Measurements from ENCODE around the gene SLC35A5. TPM values are rescaled to one million over a fixed set of nuclear protein-coding genes. Genes with fewer than 3 reads are reported as not detected.

SLC35A5 gene
- total RNA-seq, 4 donors from 2014 or later = 11.5 to 73.4 (median 40.4) TPM

DNA sequence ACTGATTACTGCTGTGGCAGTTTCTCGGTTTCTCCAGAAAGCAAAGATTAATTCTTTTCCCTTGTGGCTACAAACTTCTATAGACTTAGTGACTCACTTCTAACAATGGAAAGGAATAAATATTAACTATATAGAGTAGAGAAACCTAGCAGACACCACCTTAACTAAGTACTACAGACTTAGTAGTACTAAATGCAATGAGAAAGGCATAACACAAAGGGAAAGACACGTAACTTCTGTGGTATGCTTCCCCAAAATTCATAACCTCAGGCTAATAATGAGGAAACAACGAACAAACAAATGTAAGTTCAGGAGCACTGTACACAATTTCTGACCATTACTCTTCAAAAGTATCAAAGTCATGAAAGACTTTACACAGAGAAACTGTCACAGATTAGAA, 31.3 kb upstream of the SLC35A5 start:
- no peak for DNase-seq
- H3K4me3 ChIP-seq = no peak overlapping the region
- H3K9me3 ChIP-seq = no peaks in the 10 kb centered on the region
- intact Hi-C loops (cut with DNase I; ENCODE audit: low total_unique reads) = no loop called here
- H3K27ac ChIP-seq = no peak overlapping the region
- TF ChIP-seq POLR2A (IDR thresholded peaks at IDR 0.05) = no peak
- TF ChIP-seq, protein P1, sequence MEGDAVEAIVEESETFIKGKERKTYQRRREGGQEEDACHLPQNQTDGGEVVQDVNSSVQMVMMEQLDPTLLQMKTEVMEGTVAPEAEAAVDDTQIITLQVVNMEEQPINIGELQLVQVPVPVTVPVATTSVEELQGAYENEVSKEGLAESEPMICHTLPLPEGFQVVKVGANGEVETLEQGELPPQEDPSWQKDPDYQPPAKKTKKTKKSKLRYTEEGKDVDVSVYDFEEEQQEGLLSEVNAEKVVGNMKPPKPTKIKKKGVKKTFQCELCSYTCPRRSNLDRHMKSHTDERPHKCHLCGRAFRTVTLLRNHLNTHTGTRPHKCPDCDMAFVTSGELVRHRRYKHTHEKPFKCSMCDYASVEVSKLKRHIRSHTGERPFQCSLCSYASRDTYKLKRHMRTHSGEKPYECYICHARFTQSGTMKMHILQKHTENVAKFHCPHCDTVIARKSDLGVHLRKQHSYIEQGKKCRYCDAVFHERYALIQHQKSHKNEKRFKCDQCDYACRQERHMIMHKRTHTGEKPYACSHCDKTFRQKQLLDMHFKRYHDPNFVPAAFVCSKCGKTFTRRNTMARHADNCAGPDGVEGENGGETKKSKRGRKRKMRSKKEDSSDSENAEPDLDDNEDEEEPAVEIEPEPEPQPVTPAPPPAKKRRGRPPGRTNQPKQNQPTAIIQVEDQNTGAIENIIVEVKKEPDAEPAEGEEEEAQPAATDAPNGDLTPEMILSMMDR (IDR thresholded peaks at IDR 0.05) = no peak
- H3K36me3 ChIP-seq = no peaks in the 10 kb centered on the region
- no peaks in the 10 kb centered on the region for H3K27me3 ChIP-seq
- H3K4me1 ChIP-seq = no peaks in the 10 kb centered on the region

DNA sequence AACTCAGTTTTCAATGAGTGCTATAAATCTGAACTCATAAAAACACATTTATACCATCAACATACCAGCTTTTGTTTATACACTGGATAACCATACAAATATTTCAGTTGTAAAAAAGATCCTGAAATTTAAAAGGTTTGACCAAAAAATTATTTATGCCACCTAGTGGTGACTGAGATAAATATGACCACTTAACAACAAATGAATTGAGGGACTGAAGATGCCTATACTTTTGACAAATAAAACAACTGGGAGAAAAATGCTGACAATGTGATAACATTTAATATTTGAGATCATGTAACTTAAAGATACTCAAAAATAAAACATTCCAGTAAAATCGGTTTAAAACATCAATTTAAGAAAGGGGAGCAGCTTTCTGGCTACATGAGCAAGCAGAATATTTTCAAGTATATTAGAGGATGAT, 30.5 kb upstream of the SLC35A5 start:
- Histone ChIP-seq H3K27me3 (no peaks in the 10 kb centered on the region), H3K4me3 (no peak overlapping the region), H3K36me3 (no peaks in the 10 kb centered on the region), H3K9me3 (no peaks in the 10 kb centered on the region), H3K27ac (no peak overlapping the region), H3K4me1 (no peaks in the 10 kb centered on the region)
- no peak for DNase-seq
- intact Hi-C loops (cut with DNase I; ENCODE audit: low total_unique reads) = no loop called here
- TF ChIP-seq, protein P1 (IDR thresholded peaks at IDR 0.05) = peak; percentile 33 to 40 (median 36)
- no peak for TF ChIP-seq POLR2A (IDR thresholded peaks at IDR 0.05)

DNA sequence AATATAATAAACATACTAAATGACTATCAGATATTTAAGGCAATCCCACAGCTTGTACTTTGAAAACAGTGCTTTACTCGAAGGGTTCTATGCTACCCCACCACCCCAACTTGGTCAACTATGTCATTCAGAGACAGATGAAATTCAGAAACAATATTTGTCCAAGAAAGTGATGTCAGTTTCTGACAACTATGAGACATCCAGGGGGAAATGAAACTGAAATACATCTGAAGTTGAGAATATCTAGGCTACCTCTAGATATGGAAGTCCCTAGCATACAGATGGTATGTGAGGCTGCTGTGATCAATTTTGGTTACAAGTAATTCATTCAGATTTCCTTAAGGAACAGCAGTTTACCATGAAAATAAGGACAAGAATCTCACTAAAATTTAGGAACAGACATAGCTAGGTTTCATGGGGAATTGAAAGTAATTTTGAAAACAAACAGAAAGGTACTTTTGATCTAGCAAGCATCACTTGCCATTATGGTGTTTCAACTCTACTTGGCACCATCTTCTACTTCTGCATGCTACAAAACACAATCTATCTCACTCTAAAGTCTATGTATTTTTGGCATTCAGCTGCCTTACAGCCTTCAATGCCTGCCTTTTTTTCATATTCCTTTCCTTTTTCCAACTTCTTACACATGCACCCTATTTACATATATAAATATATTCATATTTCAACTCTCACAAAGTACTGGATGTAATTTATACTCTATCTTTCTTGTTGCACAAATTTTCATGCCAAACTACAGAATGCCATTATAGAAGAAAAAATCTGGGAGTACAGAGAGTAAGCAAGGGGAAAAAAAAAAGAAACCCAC, 21.8 kb upstream of the SLC35A5 start:
- no peaks in the 10 kb centered on the region for H3K27me3 ChIP-seq
- no peak overlapping the region for H3K4me3 ChIP-seq
- H3K4me1 ChIP-seq = no peaks in the 10 kb centered on the region
- TF ChIP-seq, protein P1 (IDR thresholded peaks at IDR 0.05) = no peak
- no peak for TF ChIP-seq POLR2A (IDR thresholded peaks at IDR 0.05)
- intact Hi-C loops (cut with DNase I; ENCODE audit: low total_unique reads) = no loop called here
- DNase-seq = no peak
- no peaks in the 10 kb centered on the region for H3K36me3 ChIP-seq
- no peak overlapping the region for H3K27ac ChIP-seq
- H3K9me3 ChIP-seq = no peaks in the 10 kb centered on the region

DNA sequence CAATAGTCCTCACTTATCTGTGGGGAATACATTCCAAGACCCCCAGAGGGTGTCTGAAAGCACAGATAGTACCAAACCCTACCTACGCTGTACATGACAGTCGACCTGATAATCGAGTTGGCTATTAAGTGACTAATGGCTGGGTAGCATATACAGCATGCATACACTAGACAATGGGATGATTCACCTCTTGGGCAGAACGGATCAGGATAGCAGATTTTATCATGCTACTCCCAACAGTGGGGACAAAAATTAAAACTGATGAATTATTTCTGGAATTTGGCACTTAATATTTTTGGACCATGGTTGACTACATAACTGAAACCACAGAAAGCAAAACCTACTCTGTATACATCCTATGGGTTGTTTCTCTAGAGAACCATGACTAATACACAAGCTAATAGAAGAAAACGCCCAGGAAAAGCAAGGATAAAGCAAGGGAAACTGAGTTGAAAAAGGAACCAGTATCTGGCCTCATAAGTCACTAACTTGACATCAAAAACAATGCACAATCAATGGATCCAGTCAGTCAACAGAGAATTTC, 15.6 kb upstream of the SLC35A5 start:
- Histone ChIP-seq H3K27ac (no peak overlapping the region), H3K36me3 (no peaks in the 10 kb centered on the region), H3K27me3 (no peaks in the 10 kb centered on the region), H3K4me1 (no peaks in the 10 kb centered on the region), H3K9me3 (no peaks in the 10 kb centered on the region), H3K4me3 (no peak overlapping the region)
- DNase-seq = no peak
- intact Hi-C loops (cut with DNase I; ENCODE audit: low total_unique reads) = no loop called here
- TF ChIP-seq, protein P1 (IDR thresholded peaks at IDR 0.05) = no peak
- TF ChIP-seq POLR2A (IDR thresholded peaks at IDR 0.05) = no peak

DNA sequence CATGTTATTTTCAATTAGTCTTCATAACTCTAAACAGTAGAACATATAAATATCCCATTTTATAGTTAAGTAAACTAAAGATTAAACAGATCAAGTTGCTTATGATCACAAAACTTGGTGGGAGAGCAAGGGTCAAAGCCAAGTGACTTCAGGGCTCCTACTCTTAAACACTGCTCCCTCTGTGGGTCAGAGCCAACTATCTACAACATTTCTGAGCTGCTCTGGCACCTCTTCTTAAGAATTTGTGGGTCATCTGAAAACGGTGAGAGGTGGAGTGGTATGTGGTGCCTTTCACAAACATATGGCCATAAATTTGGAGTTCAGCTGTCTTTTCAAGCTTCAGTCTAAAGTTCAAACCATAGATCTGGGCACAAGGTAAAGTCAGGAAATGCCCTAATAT, 11.0 kb upstream of the SLC35A5 start:
- Histone ChIP-seq H3K9me3 (no peaks in the 10 kb centered on the region), H3K27me3 (no peaks in the 10 kb centered on the region), H3K4me3 (no peak overlapping the region), H3K36me3 (no peaks in the 10 kb centered on the region), H3K4me1 (no peaks in the 10 kb centered on the region), H3K27ac (no peak overlapping the region)
- no peak for DNase-seq
- no peak for TF ChIP-seq POLR2A (IDR thresholded peaks at IDR 0.05)
- TF ChIP-seq, protein P1 (IDR thresholded peaks at IDR 0.05) = no peak
- intact Hi-C loops (cut with DNase I; ENCODE audit: low total_unique reads) = no loop called here

Measured in uterus (tissue), 4 donors.